Iris pigment epithelial cell (primary cell): ENCODE data around the gene PILRA.
A peak's percentile ranks its signal among the peaks of the same experiment; 100 is the strongest.

Source experiments
- DNase-seq: peaks from one replicate; pipeline ENCODE4 v3.0.0-alpha.2; 2011; ENCODE audit warnings: low read depth

PILRA gene

DNA sequence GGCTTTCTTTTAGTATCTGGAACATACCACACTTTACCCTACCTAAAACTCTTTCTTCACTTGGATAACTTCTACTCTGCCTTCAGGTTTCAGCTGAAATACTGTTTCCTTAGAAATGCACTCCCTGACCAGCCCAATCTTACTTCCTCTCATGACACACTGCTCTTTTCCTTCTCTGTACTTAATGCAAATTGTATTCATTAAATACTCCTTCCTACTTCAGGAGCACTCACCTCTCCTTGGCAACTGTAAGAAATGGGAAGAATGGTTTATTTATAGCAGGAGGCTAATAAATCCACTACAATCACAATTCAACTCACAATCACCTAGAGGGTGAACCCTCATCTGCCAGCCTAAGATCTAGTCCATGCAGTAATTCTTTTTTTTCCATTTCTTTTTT is 40.1 kb downstream of the PILRA start:
- no peak for DNase-seq

- no peak for DNase-seq
Measured at GRCh38 chr7:100413889-100414288, 40.6 kb downstream of the PILRA start.

- DNase-seq = no peak
Measured at GRCh38 chr7:100415448-100415847, 42.2 kb downstream of the PILRA start.

- DNase-seq = no peak
Measured at GRCh38 chr7:100418930-100419659, 45.8 kb downstream of the PILRA start.

DNA sequence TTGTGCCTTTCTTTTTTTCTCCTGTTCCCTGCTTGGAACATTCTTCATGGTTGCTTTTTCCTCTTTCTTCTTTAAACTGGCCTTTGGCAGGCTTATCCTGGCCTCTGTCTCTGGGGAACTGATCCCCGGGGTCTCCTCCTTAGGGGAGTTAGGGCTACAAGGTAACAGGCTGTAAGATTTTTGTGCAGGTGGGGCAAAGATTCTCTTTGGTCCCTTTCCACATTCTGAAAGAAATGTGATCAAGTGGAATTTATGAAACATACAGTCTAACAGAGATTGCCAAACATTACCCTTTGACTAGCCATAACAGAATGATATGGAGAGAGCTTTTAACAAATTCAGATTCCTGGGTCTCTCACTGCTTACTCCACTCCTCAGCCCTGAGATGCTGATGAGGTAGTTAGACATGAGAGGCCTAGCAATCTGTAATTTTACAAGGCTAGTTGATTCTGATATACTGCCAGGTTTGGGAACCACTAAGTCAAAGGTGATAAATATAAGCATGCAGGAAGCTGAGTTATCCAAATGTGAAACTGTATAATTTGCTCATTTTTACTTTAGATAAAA is 46.5 kb downstream of the PILRA start:
- DNase-seq = no peak

GRCh38 chr7:100423315-100423714 is 50.0 kb downstream of the PILRA start:
- no peak for DNase-seq

- no peak for DNase-seq
Measured at GRCh38 chr7:100425347-100425746, 52.1 kb downstream of the PILRA start.

GRCh38 chr7:100426516-100426915 is 53.2 kb downstream of the PILRA start:
- no peak for DNase-seq

- DNase-seq = no peak
Measured at GRCh38 chr7:100427762-100428198, 54.5 kb downstream of the PILRA start.

DNA sequence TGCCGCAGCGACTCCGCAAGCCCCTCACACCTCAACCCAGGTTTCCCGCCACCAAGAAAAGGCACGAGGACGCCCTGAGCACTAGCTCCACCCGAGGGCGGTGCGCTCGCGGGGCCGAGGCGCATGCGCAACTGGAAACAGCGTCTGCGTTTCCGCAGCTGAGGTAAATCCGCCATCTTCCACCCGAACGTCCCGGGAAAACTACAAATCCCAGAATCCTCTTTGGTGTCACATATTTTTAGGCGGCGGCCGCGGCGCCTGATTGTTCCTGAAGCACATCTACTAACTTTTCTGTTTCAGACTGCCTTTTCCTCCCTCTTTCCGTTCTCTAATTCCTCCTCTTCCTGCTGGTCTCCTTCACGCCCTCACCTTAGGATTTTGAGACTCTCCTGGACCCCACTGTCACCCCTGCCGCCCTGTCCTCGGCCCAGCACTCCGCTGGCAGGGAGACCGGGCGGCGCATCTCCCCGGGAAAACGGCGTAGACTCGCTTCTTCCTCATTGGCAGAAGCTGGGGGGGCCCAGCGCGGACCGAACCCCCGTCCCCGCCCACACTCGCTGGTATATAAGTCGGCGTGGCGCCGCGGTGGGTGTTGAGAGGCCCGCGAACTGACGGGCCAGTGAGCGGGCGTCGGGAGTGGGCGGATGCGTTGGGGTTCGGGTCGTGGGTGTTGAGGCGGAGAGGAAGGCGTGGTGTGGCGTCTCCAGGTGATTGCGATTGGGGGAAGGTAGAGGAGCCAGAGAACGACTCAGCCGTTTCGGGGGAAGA is 55.1 kb downstream of the PILRA start, which contains the start of gene ZCWPW1:
Gene ZCWPW1 (minus strand): TSS at position 505 of the 768 bp plus-strand sequence. CDS start 8,054 bp downstream, outside the sequence.
- DNase-seq = peak; percentile 97

GRCh38 chr7:100428967-100429636 is 55.8 kb downstream of the PILRA start:
- peak; percentile 100 for DNase-seq

DNA sequence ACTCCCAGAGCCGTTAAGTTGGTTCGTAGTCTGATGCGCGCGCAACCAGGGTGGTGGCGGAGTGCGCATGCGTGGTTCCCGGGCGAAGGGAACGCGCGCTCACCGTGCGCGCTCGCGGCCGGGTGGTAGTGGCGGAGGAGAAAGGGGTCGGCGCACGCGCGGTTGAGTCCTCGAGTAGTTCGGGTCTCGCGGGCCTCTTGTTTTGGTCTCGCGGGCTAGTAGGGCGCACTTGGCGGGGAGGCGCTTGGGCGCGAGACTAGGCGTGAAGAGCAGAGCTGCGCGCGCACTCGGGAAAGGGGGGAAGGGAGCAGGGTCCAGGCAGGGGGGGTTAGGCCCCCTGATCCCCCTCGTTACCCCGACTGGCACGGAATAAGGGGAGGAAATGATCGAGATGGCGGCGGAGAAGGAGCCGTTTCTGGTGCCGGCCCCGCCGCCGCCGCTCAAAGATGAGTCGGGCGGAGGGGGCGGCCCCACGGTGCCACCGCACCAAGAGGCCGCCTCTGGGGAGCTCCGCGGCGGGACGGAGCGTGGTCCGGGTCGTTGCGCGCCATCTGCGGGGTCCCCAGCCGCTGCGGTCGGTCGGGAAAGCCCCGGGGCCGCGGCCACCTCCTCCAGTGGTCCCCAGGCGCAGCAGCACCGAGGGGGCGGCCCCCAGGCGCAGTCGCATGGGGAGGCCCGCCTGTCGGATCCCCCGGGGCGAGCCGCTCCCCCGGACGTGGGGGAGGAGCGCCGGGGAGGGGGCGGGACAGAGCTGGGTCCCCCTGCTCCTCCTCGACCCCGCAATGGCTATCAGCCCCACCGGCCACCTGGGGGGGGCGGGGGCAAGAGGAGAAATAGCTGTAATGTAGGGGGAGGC is 56.6 kb downstream of the PILRA start, which contains the start of gene MEPCE:
Gene MEPCE (plus strand): TSS at position 195 of the 856 bp plus-strand sequence. CDS start 188 bp downstream, at position 383.
- peak; percentile 95 for DNase-seq

DNA sequence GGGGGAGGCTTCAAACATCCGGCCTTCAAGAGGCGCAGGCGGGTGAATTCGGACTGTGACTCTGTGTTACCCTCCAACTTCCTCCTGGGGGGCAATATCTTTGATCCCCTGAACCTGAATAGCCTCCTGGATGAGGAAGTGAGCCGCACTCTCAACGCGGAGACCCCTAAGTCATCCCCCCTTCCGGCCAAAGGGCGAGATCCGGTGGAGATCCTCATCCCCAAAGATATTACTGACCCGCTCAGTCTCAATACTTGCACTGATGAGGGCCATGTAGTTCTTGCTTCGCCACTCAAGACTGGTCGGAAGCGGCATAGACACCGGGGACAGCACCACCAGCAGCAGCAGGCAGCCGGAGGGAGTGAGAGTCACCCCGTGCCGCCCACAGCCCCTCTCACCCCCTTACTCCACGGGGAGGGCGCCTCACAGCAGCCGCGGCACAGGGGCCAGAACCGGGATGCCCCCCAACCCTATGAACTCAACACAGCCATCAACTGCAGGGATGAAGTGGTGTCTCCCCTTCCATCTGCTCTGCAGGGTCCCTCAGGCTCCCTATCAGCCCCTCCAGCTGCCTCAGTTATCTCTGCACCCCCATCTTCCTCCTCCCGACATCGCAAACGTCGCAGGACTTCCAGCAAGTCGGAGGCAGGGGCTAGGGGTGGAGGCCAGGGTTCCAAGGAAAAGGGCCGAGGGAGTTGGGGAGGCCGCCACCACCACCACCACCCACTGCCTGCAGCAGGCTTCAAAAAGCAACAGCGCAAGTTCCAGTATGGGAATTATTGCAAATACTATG is 57.4 kb downstream of the PILRA start:
- DNase-seq = peak; percentile 27

DNA sequence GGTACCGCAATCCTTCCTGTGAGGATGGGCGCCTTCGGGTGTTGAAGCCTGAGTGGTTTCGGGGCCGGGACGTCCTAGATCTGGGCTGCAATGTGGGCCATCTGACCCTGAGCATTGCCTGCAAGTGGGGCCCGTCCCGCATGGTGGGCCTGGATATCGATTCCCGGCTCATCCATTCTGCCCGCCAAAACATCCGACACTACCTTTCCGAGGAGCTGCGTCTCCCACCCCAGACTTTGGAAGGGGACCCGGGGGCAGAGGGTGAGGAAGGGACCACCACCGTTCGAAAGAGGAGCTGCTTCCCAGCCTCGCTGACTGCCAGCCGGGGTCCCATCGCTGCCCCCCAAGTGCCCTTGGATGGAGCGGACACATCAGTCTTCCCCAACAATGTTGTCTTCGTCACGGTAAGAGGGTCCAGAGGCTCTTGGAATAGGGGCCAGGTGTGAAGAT is 58.0 kb downstream of the PILRA start:
- no peak for DNase-seq

DNA sequence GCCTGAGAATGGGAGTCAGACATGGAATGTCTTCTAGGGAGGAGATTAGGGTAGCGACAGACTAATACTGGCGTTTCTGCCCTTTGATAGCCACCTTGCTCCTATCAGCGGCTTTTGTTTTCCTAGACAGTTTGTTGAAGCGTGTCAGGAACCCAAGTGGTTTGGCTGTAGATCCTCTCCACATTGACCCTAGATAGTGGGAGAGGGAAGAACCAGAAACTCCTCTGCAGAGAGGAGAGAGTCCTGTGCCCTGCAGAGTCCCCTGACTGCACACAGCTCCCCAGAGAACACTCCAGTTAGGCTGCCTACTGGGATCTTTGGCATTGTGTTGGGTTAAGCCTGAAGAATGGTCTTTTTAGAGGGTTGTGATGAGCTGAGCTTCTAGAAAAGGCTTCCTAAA is 58.8 kb downstream of the PILRA start:
- no peak for DNase-seq

- DNase-seq = no peak
Measured at GRCh38 chr7:100432621-100433275, 59.5 kb downstream of the PILRA start.

DNA sequence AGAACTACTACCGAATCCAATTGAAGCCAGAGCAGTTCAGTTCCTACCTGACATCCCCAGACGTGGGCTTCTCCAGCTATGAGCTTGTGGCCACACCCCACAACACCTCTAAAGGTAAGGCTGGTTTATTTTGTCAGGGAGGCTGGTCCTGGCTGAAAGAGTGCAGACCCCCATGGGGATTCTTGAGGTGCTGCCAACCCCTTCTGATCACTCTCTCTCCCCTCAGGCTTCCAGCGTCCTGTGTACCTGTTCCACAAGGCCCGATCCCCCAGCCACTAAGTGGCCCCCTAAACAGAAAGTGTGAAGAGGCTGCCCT is 59.9 kb downstream of the PILRA start:
- DNase-seq = no peak

DNA sequence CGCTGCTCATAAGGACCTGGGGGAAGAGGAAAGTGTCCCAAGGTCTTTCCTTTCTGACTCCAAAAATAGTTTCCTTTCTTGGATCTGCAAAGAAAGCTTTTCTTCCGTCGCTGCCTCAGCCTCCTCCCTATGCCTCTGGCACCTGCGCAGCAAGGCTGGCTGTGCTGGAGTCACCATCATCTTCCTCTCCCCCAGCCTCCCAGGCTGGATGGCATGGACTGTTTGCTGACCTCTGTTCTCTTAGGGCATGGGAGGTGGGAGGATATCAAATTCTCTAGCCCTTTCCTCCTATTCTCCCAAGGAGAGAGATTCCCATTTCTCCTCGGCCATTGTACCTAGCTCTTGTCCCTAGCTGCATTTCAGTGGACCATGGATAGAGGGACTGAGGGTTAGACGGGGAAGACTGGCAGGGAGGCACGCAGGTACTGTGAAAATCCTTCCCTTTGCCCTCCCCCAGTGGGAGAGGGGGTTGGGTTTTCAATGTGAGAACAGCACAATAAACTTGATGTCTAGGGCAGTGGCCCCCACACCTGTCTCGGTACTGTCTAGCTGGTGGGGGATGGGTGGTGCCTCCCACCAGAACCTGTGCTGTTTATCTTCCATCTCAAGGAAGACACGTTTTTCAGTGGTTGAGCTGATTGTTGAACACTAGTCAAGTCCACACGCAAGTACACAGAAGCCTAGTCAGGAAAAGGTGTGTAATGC is 60.5 kb downstream of the PILRA start:
- no peak for DNase-seq
